Measurements from ENCODE around the gene CUX1.

CUX1 gene

GRCh38 chr7:102059524-102059923 is 242.1 kb downstream of the CUX1 start:
- no peak for DNase-seq

- no peak for DNase-seq
Measured at GRCh38 chr7:102061354-102061945, 244.0 kb downstream of the CUX1 start.

- DNase-seq, result no peak
Measured at GRCh38 chr7:102061981-102062390, 244.6 kb downstream of the CUX1 start.

- DNase-seq, result no peak
Measured at GRCh38 chr7:102063690-102064180, 246.3 kb downstream of the CUX1 start.

GRCh38 chr7:102064361-102065025 is 247.1 kb downstream of the CUX1 start:
- DNase-seq, result no peak

- DNase-seq, result no peak
Measured at GRCh38 chr7:102065226-102065625, 247.8 kb downstream of the CUX1 start.

GRCh38 chr7:102066476-102066875 is 249.1 kb downstream of the CUX1 start:
- DNase-seq, result no peak

DNA sequence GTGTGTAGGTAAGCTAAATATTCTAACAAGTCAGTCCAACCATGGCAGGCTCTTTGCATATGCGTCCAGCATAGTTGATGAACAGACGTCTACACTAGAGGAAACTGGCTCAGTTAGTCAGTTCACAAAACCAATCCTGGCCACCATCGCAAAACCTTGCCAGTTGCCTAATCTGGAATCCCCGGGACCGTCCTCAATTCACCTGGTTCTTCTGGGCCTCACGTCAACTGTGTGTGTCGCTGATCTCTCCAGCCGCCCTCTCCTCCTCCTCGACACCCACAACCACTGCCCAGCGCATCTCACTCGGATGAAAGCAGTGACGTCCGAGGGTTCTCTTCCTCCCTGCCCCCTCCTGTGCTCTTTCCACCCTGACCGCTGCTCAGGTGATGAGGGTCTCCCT is 251.4 kb downstream of the CUX1 start:
- no peak for DNase-seq

DNA sequence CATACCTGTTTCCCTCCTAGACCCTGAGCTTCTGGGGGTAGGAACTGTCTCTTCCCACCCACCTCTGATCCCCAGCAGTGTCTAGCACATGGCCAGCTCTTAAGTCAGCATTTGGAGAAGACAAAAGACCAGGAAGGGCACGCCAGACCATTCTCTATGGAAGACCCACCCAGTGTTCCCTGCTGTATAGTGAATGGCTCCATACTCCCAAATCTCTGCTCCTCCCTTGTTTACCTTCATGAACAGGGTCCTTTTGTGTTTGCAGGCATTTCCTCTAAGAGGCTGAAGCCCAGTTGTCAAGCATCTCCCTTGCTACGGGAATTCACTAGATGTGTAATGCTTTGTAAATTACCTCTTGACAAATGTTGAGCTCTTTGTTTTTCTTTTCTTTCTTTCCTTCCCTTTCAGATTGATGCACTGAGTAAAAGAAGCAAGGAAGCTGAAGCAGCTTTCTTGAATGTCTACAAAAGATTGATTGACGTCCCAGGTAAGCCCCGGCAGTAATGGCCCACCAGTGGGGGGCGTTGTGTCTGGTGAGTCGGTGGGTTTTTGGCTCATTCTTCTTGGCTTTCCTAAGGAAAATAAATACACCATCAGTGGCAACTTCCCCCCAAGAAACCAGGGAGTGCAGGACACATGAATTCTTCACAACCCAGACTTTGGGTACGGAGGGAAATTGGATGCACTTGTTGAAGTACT is 252.7 kb downstream of the CUX1 start:
- peak; percentile 15 for DNase-seq

- peak; percentile 11 for DNase-seq
Measured at GRCh38 chr7:102072003-102072402, 254.6 kb downstream of the CUX1 start.

GRCh38 chr7:102072636-102073209 is 255.3 kb downstream of the CUX1 start:
- DNase-seq, result no peak

- peak; percentile 32 for DNase-seq
Measured at GRCh38 chr7:102073931-102074880, 256.8 kb downstream of the CUX1 start.

DNA sequence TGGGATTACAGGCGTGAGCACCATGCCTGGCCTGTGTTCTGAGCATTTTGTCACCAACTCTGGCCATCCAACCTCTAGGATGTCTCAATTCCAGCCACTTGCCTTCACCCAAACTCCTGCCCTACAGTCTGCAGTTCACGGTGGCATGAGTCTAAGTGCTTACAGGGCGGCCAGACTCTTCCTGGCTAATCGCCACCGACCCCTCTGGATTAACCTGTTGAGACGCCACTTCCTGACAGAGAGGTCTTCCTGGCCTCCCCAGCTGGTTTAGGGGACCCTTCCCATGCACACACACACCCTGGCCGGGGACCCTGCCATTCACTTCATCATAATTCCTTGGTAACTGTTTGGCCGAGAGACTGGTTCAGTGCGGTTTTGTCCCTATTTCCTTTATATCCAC is 257.7 kb downstream of the CUX1 start:
- no peak for DNase-seq

DNA sequence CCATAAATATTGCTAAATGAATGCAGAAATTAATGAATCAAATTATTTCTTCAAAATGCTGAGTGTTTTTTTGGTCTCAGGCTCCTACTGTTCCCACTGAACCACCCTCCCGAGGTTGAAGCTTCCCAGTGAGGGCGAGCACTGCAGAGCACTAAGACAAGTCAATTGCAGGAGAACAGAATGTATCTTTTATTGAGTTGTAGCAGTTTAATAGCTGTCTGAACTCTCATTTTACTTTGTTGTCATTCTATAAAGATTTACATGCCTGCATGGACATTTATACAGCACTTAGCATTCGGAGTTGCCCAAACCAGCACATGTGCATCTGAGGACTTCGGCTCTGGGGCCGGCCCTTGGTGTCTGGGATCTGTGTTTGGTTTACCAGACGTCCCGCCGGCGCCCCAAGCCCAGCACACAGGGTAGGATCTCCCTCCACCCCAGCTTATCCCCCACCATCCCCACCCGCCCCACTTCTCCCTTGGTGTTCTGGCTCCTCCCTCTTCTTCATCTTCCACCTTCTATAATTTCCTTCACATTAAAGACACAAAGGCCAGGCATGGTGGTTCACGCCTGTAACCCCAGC is 258.2 kb downstream of the CUX1 start:
- DNase-seq, result no peak

DNA sequence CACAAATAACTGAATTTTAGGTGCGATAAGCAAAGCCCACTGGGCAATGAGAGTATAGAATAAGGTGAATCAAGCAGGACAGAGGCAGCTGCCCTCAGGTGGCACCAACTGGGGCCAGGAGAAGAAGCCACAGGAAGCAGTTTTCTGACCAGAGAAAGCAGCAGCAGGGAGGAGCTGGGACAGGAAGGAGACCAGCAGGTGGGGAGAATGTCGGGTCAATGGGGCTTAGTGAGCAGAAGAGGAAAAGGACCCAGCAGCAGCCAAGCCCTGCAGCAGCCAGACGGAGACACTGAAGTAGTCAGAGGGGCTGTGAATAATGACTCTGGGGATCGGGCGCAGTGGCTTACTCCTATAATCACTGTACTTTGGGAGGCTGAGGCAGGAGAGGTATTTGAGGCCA is 259.7 kb downstream of the CUX1 start:
- DNase-seq, result no peak

- no peak for DNase-seq
Measured at GRCh38 chr7:102079140-102080018, 262.0 kb downstream of the CUX1 start.

DNA sequence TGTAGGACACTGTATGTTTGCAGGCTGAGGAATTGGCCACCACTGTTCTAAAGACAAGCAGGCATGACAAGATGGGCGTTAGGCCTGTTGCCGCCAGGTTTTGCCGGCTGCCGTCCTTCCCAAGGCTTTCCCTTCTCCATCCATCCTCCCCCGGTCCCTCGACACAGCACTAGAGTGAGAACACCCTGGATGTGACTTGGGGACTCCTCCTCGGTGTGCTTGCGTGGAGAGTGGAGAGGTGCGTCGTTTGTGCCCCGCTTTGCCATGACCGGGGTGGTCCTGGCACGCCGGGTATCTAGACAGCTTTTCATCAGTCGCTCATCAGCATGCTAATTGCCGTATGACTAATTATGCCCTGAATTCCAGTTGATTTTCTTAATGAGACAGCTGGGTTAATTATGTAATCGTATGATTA is 262.6 kb downstream of the CUX1 start:
- DNase-seq, result no peak

DNA sequence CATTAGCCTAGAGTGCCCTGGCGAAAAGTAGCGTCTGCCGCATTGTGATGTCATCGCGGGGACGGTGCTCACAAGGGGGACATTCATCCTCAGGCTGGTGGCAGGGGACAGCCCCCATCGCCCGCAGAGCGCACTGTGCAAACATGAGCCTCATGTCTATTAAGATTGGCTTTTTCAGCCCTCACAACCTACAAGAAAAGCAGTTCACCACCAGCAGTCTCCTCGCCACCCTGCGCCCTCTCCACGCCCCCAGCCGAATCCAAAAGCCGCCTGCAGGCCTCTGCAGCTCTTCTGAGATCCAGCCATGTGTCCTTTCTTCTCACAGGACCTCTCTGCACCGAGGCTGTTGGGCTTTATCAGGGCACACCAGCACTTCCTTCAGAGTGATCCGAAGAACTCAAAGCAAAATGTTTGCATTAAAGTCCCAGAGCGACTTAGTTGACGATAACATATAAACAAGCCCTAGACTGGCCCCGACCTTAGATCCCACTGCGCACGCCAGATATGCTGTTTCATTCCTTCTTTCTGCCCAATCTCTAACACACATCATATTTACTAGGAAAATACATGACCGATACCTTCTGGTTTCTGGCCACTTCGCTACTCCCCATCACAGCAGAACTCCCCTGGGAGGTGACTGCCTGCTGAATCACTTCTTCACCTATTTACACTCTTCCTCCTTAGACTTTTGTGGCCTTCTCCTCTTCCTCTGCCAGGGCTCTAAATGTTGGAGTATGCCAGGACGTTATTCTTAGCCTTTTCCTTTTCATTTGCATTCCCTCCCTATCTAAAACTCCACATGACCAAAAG is 263.2 kb downstream of the CUX1 start:
- DNase-seq, result no peak

DNA sequence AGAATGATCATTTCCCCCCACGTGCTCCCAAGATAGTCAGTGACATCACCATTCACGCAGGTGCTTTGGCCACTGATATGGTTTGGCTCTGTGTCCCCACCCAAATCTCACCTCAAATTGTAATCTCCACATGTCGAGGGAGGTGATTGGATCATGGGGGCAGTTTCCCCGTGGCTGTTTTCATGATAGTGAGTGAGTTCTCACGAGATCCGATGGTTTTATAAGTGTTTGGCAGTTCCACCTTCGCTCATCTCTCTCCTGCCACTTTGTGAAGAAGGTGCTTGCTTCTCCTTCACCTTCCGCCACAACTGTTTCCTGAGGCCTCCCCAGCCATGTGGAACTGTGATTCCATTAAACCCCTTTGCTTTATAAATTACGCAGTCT is 263.8 kb downstream of the CUX1 start:
- no peak for DNase-seq

DNA sequence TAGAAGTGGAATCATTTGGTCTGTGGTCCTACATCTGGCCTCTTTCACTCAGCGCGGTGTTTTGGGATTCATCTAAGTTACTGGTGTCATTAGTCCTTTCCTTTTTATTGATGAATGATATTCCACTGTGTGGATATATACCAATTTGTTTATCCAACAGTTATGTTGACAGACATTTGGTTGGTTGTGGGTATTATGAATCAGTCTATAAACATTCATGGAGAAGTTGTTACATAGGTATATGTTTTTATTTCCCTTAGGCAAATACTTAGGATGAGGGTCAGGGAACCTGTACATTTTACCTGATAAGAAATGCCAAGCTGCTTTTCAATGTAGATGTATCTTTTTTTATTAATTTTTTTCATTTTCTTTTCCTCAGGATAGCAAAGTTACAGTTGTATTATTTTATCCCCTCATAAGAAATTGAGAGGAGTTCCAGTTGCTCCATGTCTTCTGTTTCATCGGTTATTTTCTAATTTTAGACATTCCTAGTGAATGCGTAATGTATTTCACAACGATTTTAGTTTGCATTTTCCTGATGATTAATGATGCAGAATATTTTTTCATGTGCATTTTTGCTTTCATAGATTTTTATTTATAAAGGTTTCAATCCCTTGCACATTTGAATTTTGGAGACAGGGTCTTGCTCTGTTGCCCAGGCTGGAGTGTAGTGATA is 265.4 kb downstream of the CUX1 start:
- DNase-seq, result no peak

Data from activated CD8-positive, alpha-beta memory T cell treated with anti-CD3 and anti-CD28 coated beads for 24 hours (primary cell).